H1 (cell line): ENCODE measurements around the gene ZNRF2. TPM values are rescaled to one million over a fixed set of nuclear protein-coding genes. Genes with fewer than 3 reads are reported as not detected.

Experiments
- CTCF ChIA-PET: fragments of 300-600 bp; sonication (Branson Sonifier 250); formaldehyde crosslinking; loops from one replicate; lab custom pipeline; 2021; ENCODE audit not compliant: partially characterized antibody; lab: Charles Lee
- POLR2A ChIA-PET: fragments of 300-600 bp; sonication (Branson Sonifier 250); formaldehyde crosslinking; loops from one replicate; lab custom pipeline; 2021; ENCODE audit warnings: inconsistent platforms; ENCODE audit not compliant: partially characterized antibody; lab: Charles Lee
- DNase-seq, 2 experiments: peaks; one replicate each; pipeline versions ENCODE4 v3.0.0 to v3.0.0-alpha.2; 2010 to 2022; ENCODE audit warnings: low spot score in 2 of 2, low read depth in 1 of 2, mixed read lengths in 1 of 2
- FAIRE-seq: peaks from 2 replicates; lab custom pipeline; 2011; peaks lifted over from hg19 to GRCh38; lab: Jason Lieb, UNC
- H2AFZ ChIP-seq: 2 replicates; pipeline ENCODE4 v1.8.1; 2012; ENCODE audit warnings: low read length, inconsistent platforms
- H2AK5ac ChIP-seq: 2 replicates; pipeline ENCODE4 v1.6.1; 2013; ENCODE audit warnings: low read depth, low read length
- H2BK120ac ChIP-seq: replicated peaks from 2 replicates; pipeline ENCODE3; 2013; ENCODE audit warnings: low read depth, low read length, inconsistent platforms
- H2BK12ac ChIP-seq: 2 replicates; pipeline ENCODE4 v1.6.1; 2013; ENCODE audit warnings: low read depth, low read length
- H2BK15ac ChIP-seq: 2 replicates; pipeline ENCODE4 v1.6.1; 2013; ENCODE audit warnings: low read length
- H2BK20ac ChIP-seq: 2 replicates; pipeline ENCODE4 v1.6.1; 2013; ENCODE audit warnings: low read length
- H2BK5ac ChIP-seq: 2 replicates; pipeline ENCODE4 v1.6.1; 2013; ENCODE audit warnings: low read depth, low read length
- H3K14ac ChIP-seq: 2 replicates; pipeline ENCODE4 v1.6.1; 2013; ENCODE audit warnings: inconsistent platforms; ENCODE audit not compliant: insufficient read length
- H3K18ac ChIP-seq: 2 replicates; pipeline ENCODE4 v1.6.1; 2013; ENCODE audit warnings: low read length; ENCODE audit errors: extremely low read depth
- H3K23ac ChIP-seq: 2 replicates; pipeline ENCODE4 v1.6.1; 2013; ENCODE audit warnings: inconsistent platforms; ENCODE audit not compliant: insufficient read length
- H3K23me2 ChIP-seq: 2 replicates; pipeline ENCODE4 v1.6.1; 2013; ENCODE audit warnings: low read depth, low read length
- H3K27ac ChIP-seq: 2 replicates; pipeline ENCODE4 v1.6.1; 2011; ENCODE audit warnings: low read depth, low read length, inconsistent platforms
- H3K27me3 ChIP-seq, 4 experiments: replicated peaks in 1 of 4; 1 replicate in 1 of 4; 2 replicates in 3 of 4; pipeline versions ENCODE4 v1.6.1 to v1.8.1; 2011 to 2013; ENCODE audit warnings: low read length in 3 of 4, mild to moderate bottlenecking in 3 of 4, inconsistent platforms in 2 of 4, mixed read lengths in 2 of 4, moderate library complexity in 1 of 4; ENCODE audit not compliant: control insufficient read depth in 3 of 4, insufficient read depth in 3 of 4; ENCODE audit errors: extremely low read depth in 1 of 4
- H3K36me3 ChIP-seq, 4 experiments: 2 replicates each; pipeline versions ENCODE4 v1.6.1 to v1.8.1; 2011 to 2013; ENCODE audit warnings: mild to moderate bottlenecking in 4 of 4, low read length in 3 of 4, moderate library complexity in 2 of 4, control low read depth in 1 of 4, inconsistent platforms in 1 of 4; ENCODE audit not compliant: insufficient read depth in 4 of 4, control insufficient read depth in 2 of 4
- H3K4ac ChIP-seq: replicated peaks from 2 replicates; pipeline ENCODE3; 2013; ENCODE audit warnings: low read length, low read depth, mixed read lengths, inconsistent platforms; ENCODE audit not compliant: insufficient read length
- H3K4me1 ChIP-seq, 4 experiments: replicated peaks in 1 of 4; 1 replicate in 1 of 4; 2 replicates in 3 of 4; pipeline versions ENCODE4 v1.6.1 to v1.8.1; 2011 to 2013; ENCODE audit warnings: low read length in 3 of 4, inconsistent platforms in 2 of 4, mixed read lengths in 1 of 4; ENCODE audit not compliant: insufficient read depth in 4 of 4, control insufficient read depth in 3 of 4
- H3K4me2 ChIP-seq, 2 experiments: 2 replicates each; pipeline versions ENCODE4 v1.6.1 to v1.8.1; 2011 to 2013; ENCODE audit warnings: low read depth in 2 of 2, low read length in 2 of 2, control low read depth in 1 of 2, inconsistent platforms in 1 of 2, mild to moderate bottlenecking in 1 of 2; ENCODE audit not compliant: insufficient read depth in 1 of 2
- H3K4me3 ChIP-seq, 4 experiments: fragments of 200-600, 300-600 bp in 1 of 4; sonication (generic), shearing (Covaris generic), sonication (Bioruptor Twin) in 1 of 4; 2 replicates each; pipeline versions ENCODE4 v1.5.1 to v1.8.1; 2011 to 2016; ENCODE audit warnings: low read length in 4 of 4, low read depth in 3 of 4, control low read depth in 2 of 4, inconsistent platforms in 2 of 4, mild to moderate bottlenecking in 2 of 4, mixed read lengths in 1 of 4, moderate library complexity in 1 of 4; ENCODE audit not compliant: insufficient read depth in 2 of 4; ENCODE audit errors: extremely low read depth in 1 of 4
- H3K56ac ChIP-seq: replicated peaks from 2 replicates; pipeline ENCODE3; 2013; ENCODE audit warnings: low read depth, mild to moderate bottlenecking, mixed read lengths, low read length, inconsistent platforms; ENCODE audit not compliant: insufficient read length
- H3K79me1 ChIP-seq: 2 replicates; pipeline ENCODE4 v1.6.1; 2013; ENCODE audit warnings: low read depth, low read length, control low read depth
- H3K79me2 ChIP-seq, 2 experiments: 2 replicates each; pipeline versions ENCODE4 v1.6.1 to v1.8.1; 2012 to 2013; ENCODE audit warnings: low read length in 2 of 2, mild to moderate bottlenecking in 2 of 2, inconsistent platforms in 1 of 2; ENCODE audit not compliant: insufficient read depth in 2 of 2, control insufficient read depth in 1 of 2
- H3K9ac ChIP-seq, 4 experiments: replicated peaks in 1 of 4; 1 replicate in 1 of 4; 2 replicates in 3 of 4; pipeline versions ENCODE4 v1.6.1 to v1.8.1; 2011 to 2013; ENCODE audit warnings: low read depth in 3 of 4, low read length in 3 of 4, control low read depth in 2 of 4, mild to moderate bottlenecking in 2 of 4, moderate library complexity in 2 of 4, inconsistent platforms in 1 of 4; ENCODE audit errors: extremely low read depth in 1 of 4
- H3K9me3 ChIP-seq, 2 experiments: 2 replicates each; pipeline versions ENCODE4 v1.6.1 to v1.8.1; 2012 to 2013; ENCODE audit warnings: mild to moderate bottlenecking in 2 of 2, moderate library complexity in 2 of 2, control low read depth in 1 of 2, inconsistent platforms in 1 of 2, low read depth in 1 of 2, low read length in 1 of 2, mixed read lengths in 1 of 2; ENCODE audit not compliant: insufficient read depth in 2 of 2
- H4K20me1 ChIP-seq, 2 experiments: replicated peaks in 1 of 2; 2 replicates each; pipeline versions ENCODE3 to v1.8.1; 2011 to 2013; ENCODE audit warnings: inconsistent platforms in 2 of 2, low read length in 2 of 2, mild to moderate bottlenecking in 1 of 2; ENCODE audit not compliant: insufficient read depth in 2 of 2, control insufficient read depth in 1 of 2
- H4K5ac ChIP-seq: 2 replicates; pipeline ENCODE4 v1.6.1; 2013; ENCODE audit warnings: low read length, low read depth, mixed read lengths, inconsistent platforms; ENCODE audit not compliant: insufficient read length
- H4K8ac ChIP-seq: 2 replicates; pipeline ENCODE4 v1.8.0; 2013; ENCODE audit warnings: mild to moderate bottlenecking, moderate library complexity, low read length, inconsistent platforms; ENCODE audit not compliant: insufficient read depth; ENCODE audit errors: extremely low read depth
- H4K91ac ChIP-seq: replicated peaks from 2 replicates; pipeline ENCODE3; 2013; ENCODE audit warnings: low read length, mixed read lengths, inconsistent platforms; ENCODE audit not compliant: insufficient read length
- HDAC6 ChIP-seq: IDR thresholded peaks from one replicate; pipeline ENCODE4 v1.7.1; 2012; ENCODE audit warnings: low read depth, mild to moderate bottlenecking, inconsistent platforms, low read length, moderate library complexity
- JUND ChIP-seq: IDR thresholded peaks from 2 replicates; pipeline ENCODE4 v1.6.1; 2011; ENCODE audit warnings: mild to moderate bottlenecking, improper control_type of control experiment, low read length
- NRF1 ChIP-seq: IDR thresholded peaks from 2 replicates; pipeline ENCODE4 v1.6.1; 2011; ENCODE audit warnings: mild to moderate bottlenecking, low read depth, low read length, improper control_type of control experiment
- POU5F1 ChIP-seq: IDR thresholded peaks from 2 replicates; pipeline ENCODE4 v1.6.1; 2011; ENCODE audit warnings: low read depth, mild to moderate bottlenecking, low read length, moderate library complexity
- SRF ChIP-seq: IDR thresholded peaks from 2 replicates; pipeline ENCODE4 v1.6.1; 2011; ENCODE audit warnings: mild to moderate bottlenecking, low read depth, low read length, moderate library complexity
- WGBS, 2 experiments: shearing (Covaris generic) in 1 of 2; methylation state at CpG; one replicate each; pipeline versions ENCODE4 v1.1.6 to v1.1.7; 2013 to 2015; ENCODE audit warnings: low lambda C conversion rate in 2 of 2, mixed read lengths in 2 of 2, inconsistent platforms in 1 of 2, low coverage in 1 of 2, missing lambda C conversion rate in 1 of 2; ENCODE audit not compliant: insufficient replicate concordance in 2 of 2, insufficient coverage in 1 of 2, insufficient read length in 1 of 2; ENCODE audit errors: extremely low coverage in 1 of 2, missing lambda C conversion rate in 1 of 2; 5-methylcytosine and 5-hydroxymethylcytosine counted together
- polyA plus RNA-seq, 7 experiments: library from polyadenylated mRNA; depleted of rRNA in 3 of 7; stranded (reverse) in 5 of 7; unstranded in 2 of 7; fragments of >200 nt in 5 of 7; fragments of 200-250 nt in 2 of 7; gene quantifications; 1 replicate in 5 of 7; 2 replicates in 1 of 7; 4 replicates in 1 of 7; pipeline versions ENCODE4 v1.2.1 to v1.2.3, GENCODE V29; 2011 to 2013; ENCODE audit warnings: missing spikeins in 2 of 7, mixed read lengths in 2 of 7
- total RNA-seq: library from RNA; stranded (reverse); fragmentation: NEBNext Ultra II Directional; extraction: Animal tissue kit (Norgen Biotek cat#: 25700); gene quantifications from 2 replicates; pipeline ENCODE4 v1.2.1, GENCODE V29; 2021
- TF ChIP-seq, protein P1 (sequence below): IDR thresholded peaks from 2 replicates; pipeline ENCODE4 v1.6.1; 2012; ENCODE audit warnings: inconsistent platforms

The ZNRF2 gene
- total and polyA plus RNA-seq, 2 of the 8 experiments (the other 6 are each of a cell fraction or from before 2014, with no cell fraction given) = 2.9 to 16.2 TPM

DNA sequence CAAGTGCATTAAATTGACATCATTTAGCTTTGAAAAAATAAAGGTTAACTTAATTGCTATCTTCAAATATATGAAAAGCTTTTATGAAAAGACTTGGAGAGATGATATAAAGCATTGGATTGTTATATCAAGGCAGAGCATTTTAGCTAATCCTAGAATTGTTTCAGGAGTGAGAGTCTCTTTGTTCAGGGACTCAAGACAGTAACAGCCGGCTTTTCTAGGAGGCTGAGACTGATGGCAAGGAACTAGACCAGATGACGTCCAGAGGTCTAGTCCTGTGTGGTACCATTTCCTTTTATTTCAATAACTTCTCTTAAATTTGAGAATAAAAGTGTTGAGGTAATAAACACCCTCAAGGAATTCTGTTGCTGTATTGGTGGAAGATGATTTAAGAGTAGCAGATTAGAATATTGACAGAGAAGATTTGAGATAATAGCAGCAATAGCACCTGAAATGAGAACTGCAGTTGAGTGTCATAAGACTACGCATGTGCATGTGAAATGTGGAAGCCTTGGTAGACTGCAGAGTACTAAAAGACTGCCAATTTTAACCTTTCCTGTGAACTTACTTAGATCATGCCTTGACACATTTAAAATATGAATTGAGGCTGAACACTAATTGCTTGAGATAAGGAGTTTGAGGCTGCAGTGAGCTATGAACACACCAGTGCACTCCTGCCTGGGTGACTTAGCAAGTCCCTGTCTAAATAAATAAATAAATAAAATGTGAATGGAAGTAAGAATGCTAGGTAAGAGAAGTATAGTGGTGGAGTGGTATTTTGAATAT is 79.6 kb downstream of the ZNRF2 start:
- ChIA-PET POLR2A (no interaction called here), CTCF (interaction anchor here (1.9 kb wide), 1 partner anchor 200 kb away, joined by 5 read pairs; no protein-coding TSS in a partner anchor)
- Histone ChIP-seq H4K5ac (no peak overlapping the region), H3K23me2 (no peaks in the 10 kb centered on the region), H3K23ac (no peak overlapping the region), H2BK120ac (no peak overlapping the region), H2AFZ (no peak overlapping the region), H3K79me2 (no peaks in the 10 kb centered on the region), H3K27ac (no peak overlapping the region), H3K4me1 (no peaks in the 10 kb centered on the region; a peak in 1 of 7 replicates), H2AK5ac (no peak overlapping the region), H3K4me2 (no peak overlapping the region), H2BK12ac (no peak overlapping the region), H3K56ac (no peak overlapping the region), H3K4me3 (no peak overlapping the region), H2BK5ac (no peak overlapping the region), H3K18ac (no peak overlapping the region), H3K36me3 (no peaks in the 10 kb centered on the region), H3K14ac (no peak overlapping the region), H2BK15ac (no peak overlapping the region), H2BK20ac (no peak overlapping the region), H3K9ac (no peak overlapping the region), H3K27me3 (no peaks in the 10 kb centered on the region), H3K9me3 (no peaks in the 10 kb centered on the region), H3K79me1 (no peaks in the 10 kb centered on the region), H4K91ac (no peak overlapping the region), H4K20me1 (no peaks in the 10 kb centered on the region), H4K8ac (no peak overlapping the region), H3K4ac (no peak overlapping the region)
- no peak for DNase-seq
- FAIRE-seq = no peak
- TF ChIP-seq NRF1 (no peak), SRF (no peak), JUND (no peak), POU5F1 (no peak), HDAC6 (no peak)
- TF ChIP-seq, protein P1, sequence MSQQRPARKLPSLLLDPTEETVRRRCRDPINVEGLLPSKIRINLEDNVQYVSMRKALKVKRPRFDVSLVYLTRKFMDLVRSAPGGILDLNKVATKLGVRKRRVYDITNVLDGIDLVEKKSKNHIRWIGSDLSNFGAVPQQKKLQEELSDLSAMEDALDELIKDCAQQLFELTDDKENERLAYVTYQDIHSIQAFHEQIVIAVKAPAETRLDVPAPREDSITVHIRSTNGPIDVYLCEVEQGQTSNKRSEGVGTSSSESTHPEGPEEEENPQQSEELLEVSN = no peak
- whole genome bisulfite sequencing, 2 experiments = 88% methylated on average over 3 of the region's 3 CpGs; no CpG with 5 or more reads in 1 of the 2 experiments
